ENCODE results near the gene CRTC3. TPM values are rescaled to one million over a fixed set of nuclear protein-coding genes. Genes with fewer than 3 reads are reported as not detected.

The CRTC3 gene
- total RNA-seq, 1 experiment from 2014 or later: 3.9 TPM

- no peaks in the 10 kb centered on the region for H3K4me1 Mint-ChIP-seq
- Histone ChIP-seq H2BK5ac (ENCODE audit: insufficient read length, low read length) (no peak overlapping the region), H3T11ph (ENCODE audit: low read length) (no peak overlapping the region), H3K4me1 (ENCODE audit: insufficient read depth, low read length) (no peaks in the 10 kb centered on the region), H3K79me1 (ENCODE audit: insufficient read depth, low read depth, low read length, poor library complexity, severe bottlenecking) (no peaks in the 10 kb centered on the region), H3K9ac (ENCODE audit: extremely low read depth, insufficient read length, low read length) (no peak overlapping the region), H3K27me3 (ENCODE audit: insufficient read depth, low read length) (no peaks in the 10 kb centered on the region), H3K9me3 (ENCODE audit: control insufficient read depth, low read depth, low read length) (no peaks in the 10 kb centered on the region), H3K14ac (ENCODE audit: insufficient read depth, low read length) (no peak overlapping the region), H4K5ac (ENCODE audit: insufficient read length, low read depth, low read length) (no peak overlapping the region), H2AK5ac (ENCODE audit: insufficient read length, low read length) (no peak overlapping the region), H3K4me2 (ENCODE audit: insufficient read depth, insufficient read length, low read length) (no peak overlapping the region), H3K4ac (ENCODE audit: low read depth, low read length) (no peak overlapping the region), H3K27ac (ENCODE audit: insufficient read length, low read depth, low read length) (no peak overlapping the region), H3K79me2 (ENCODE audit: insufficient read depth, low read length) (no peaks in the 10 kb centered on the region), H2BK20ac (ENCODE audit: low read depth, low read length, poor library complexity, severe bottlenecking) (no peak overlapping the region), H3K56ac (ENCODE audit: insufficient read length, low read depth, low read length) (no peak overlapping the region), H4K91ac (ENCODE audit: insufficient read length, low read depth, low read length) (no peak overlapping the region), H4K8ac (replicated peaks; ENCODE audit: insufficient read length, low read depth, low read length) (no peak overlapping the region), H2BK120ac (ENCODE audit: low read depth, low read length, poor library complexity, severe bottlenecking) (no peak overlapping the region), H2BK15ac (ENCODE audit: low read depth, low read length) (no peak overlapping the region), H3K18ac (ENCODE audit: insufficient read length, low read depth, low read length) (no peak overlapping the region), H2AFZ (ENCODE audit: low read length) (no peak overlapping the region), H2BK12ac (ENCODE audit: insufficient read length, low read depth, low read length) (no peak overlapping the region), H3K23me2 (ENCODE audit: insufficient read length, low read depth, low read length, poor library complexity, severe bottlenecking) (no peaks in the 10 kb centered on the region), H4K20me1 (ENCODE audit: control insufficient read depth, insufficient read depth, insufficient read length) (no peaks in the 10 kb centered on the region), H3K23ac (ENCODE audit: insufficient read length, low read depth, low read length) (no peak overlapping the region)
- TF ChIP-seq, protein P1, sequence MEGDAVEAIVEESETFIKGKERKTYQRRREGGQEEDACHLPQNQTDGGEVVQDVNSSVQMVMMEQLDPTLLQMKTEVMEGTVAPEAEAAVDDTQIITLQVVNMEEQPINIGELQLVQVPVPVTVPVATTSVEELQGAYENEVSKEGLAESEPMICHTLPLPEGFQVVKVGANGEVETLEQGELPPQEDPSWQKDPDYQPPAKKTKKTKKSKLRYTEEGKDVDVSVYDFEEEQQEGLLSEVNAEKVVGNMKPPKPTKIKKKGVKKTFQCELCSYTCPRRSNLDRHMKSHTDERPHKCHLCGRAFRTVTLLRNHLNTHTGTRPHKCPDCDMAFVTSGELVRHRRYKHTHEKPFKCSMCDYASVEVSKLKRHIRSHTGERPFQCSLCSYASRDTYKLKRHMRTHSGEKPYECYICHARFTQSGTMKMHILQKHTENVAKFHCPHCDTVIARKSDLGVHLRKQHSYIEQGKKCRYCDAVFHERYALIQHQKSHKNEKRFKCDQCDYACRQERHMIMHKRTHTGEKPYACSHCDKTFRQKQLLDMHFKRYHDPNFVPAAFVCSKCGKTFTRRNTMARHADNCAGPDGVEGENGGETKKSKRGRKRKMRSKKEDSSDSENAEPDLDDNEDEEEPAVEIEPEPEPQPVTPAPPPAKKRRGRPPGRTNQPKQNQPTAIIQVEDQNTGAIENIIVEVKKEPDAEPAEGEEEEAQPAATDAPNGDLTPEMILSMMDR (conservative IDR thresholded peaks at IDR 0.05): no peak
- H3K36me3 Mint-ChIP-seq (ENCODE audit: insufficient read depth in 1 of 3, low read depth in 3 of 3): peaks cover 2 to 4% (median 2%) of the 10 kb centered on the region in 3 experiments; a peak in 2 of 7 replicates
- no peak for DNase-seq
- H3K27me3 Mint-ChIP-seq (ENCODE audit: low read depth): no peaks in the 10 kb centered on the region
- H3K4me3 Mint-ChIP-seq: no peak overlapping the region
- no peak overlapping the region for H3K27ac Mint-ChIP-seq
- H3K9me3 Mint-ChIP-seq: peaks cover 3 to 5% of the 10 kb centered on the region in 2 experiments
- no CpG with 5 or more reads among the region's 2 CpGs for WGBS (ENCODE audit: extremely low coverage, insufficient read length, low lambda C conversion rate)
These were observed 160.9 kb downstream of the CRTC3 start for GRCh38 chr15:90690585-90690984.
